ENCODE results near the gene PLA2G3.
"Not testable (repeated sequence)": the region's sequence is repeated elsewhere in the genome, so short reads cannot be mapped to it uniquely, and the experiment has no call there.

The PLA2G3 gene

DNA sequence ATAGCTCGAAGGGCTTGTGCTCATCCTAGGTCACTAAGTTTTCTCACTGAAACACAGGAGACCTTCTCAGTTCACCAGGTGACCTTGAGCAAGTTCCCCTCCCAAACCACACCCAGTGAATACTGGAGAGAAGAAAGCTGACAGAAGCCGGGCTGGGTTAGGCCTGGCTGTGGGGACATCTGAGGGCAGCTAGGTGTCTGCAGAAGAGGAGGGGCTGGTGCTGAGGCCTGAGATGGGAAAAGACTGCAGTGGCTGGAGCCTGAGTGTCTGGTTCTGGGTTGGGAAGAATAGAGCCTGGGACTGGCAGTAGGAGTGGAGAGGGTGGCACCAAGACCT is 18.1 kb downstream of the PLA2G3 start:
- no peak for FAIRE-seq

DNA sequence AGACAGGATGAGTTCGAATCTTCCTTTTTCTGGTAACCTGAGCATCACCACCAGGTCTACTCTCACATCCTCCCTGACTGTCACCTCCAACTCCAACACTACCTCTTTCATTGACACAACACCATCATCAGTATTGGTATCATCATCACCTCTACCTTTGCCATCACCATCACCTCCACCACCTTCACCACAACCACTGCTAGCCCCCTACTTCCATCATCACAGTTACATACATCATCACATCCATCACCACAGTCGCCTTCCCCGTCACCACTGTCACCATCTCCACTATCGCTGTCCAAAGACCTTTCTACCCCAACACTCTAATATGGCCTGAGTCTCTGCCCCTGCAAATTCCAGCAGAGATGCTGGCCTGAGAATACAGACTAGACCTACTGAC is 18.9 kb downstream of the PLA2G3 start:
- no peak for FAIRE-seq

DNA sequence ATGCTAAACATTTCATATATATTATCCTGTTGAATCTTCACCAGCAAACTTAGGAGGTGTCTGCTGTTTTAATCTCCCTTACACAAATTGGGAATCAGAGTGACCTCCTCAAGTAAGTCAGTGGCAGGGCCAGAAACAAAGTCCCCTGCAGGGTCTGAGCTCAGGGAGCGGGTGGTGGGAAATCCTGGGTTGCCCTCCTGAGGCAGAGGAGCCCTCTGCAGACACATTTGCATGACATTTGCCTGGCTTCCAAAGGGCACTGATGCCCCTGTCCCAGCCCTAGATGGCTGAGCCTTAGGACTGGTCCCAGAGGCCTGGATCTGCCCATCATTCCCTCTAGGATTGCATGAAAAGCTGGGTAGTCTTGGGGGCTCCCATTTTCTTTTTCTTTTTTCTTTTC is 19.7 kb downstream of the PLA2G3 start:
- no peak for FAIRE-seq

DNA sequence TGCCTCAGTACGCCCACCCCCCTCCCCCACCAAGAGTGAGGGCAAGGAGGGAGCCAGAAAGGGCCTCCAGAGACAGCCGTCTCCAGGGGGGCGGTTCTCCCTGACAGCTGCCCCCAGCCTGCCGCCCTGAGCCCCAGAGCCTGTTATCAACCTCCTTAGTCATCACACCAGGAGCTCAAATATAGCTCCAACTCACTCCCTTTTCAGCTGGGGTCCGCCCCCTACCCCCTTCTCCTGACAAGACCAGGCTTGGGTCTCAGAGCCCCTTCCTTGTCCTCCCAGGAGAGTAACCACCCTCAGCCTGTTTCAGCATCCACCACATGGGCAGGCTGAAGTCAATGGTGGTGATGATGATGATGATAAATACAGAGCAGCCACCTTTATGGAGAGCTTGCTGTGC is 20.1 kb downstream of the PLA2G3 start:
- no peak for FAIRE-seq

DNA sequence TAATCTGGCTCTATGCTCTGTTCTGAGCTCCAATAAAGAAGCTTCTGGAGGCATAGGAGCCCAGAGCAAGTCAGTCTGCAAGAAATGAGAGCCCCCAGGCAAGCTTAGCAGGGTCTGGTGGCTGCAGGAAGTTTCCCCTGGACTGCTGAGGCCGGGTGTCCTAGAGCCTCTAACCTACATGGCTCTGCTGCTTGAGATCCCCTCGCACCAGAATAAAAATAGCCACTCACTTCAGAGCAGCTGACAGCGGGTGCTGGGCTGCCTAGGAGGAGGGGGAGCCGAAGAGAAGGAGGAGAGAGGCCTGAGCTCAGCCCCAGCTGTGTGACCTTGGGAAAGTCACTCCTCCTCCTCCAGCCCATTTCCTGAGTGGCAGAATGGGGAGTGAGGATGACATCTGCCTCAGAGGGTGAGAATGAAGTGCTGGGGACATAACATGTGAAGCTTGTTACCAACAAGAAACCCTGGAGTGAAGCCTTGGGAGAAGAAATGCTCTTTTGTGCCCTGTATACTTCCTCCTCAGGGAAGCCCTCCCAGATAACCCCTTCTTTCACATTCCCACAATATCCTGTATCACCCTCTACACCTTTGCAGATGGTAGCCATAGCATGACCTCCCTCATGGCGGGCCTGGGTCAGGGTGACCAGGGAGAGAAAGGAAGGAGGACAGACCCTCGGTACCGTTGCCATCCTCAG is 21.1 kb downstream of the PLA2G3 start:
- no peak for FAIRE-seq

DNA sequence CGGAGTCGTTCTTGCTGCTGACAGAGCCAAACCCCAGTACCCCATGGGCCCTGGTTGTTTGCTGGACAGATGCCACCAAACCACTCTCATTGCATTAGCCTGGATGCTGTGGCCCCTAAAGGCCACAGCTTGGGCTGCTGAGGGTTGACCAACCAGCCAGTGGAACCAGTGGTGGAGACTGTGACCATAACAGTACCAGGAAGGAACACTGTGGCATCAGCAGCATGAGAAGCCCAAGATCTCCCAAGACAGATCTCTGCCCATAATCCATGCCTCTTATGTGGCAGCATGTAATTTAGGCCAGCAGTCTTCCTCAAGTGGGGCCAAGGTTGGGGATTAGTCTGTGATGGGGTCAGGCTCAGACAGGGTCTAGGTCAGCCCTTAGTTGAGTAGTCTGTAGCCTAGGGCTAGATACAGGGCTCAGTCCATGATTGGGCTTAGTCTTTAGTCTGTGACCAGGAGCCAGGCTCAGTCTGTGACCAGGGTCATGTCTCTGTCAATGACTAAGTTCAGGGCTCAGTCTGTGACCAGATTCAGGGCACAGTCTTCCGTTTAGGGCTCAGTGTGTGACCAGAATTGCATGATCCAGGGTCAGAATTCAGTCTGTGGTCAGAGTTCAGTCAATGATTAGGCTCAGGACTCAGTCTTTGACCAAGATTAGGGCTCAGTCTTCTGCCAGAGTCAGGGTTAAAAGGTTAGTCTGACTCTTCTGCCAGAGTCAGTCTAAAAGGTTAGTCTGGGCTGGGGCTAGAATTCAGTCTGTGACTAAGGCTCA is 22.1 kb downstream of the PLA2G3 start:
- FAIRE-seq, result no peak

DNA sequence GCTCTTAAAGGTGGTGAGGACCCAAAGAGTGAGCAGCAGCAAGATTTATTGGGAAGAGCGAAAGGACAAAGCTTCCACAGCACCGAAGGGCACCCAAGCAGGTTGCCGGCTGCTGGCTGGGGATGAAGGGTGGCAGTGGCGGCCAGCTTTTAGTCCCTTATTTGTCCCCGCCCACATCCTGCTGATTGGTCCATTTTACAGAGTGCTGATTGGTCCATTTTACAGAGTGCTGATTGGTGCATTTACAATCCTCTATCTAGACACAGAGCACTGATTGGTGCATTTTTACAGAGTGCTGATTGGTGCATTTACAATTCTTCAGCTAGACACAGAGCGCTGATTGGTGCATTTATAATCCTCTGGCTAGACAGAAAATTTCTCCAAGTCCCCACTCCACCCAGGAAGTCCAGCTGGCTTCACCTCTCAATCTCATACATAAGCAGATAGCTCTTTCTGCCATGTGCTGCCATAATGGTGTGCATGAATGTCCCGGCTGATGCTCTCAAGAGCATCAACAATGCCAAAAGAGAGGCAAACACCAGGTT is 27.7 kb downstream of the PLA2G3 start:
- FAIRE-seq, result not testable (repeated sequence)

DNA sequence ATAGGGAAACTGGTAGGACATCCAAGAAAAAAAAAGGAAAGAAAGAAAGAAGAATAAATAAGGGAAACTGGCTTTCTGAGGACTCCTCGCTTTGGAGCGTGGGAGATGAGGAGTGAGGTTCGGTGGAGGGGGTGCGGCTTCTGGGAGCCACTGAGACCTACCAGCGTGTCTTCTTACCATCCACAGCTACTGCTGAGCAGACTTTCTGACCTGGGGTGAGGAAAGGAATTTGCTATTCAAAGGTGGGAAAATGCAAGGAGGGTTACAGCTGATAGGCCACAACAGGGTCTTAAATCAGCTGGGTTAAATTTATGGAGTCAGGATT is 32.5 kb downstream of the PLA2G3 start:
- FAIRE-seq, result no peak

DNA sequence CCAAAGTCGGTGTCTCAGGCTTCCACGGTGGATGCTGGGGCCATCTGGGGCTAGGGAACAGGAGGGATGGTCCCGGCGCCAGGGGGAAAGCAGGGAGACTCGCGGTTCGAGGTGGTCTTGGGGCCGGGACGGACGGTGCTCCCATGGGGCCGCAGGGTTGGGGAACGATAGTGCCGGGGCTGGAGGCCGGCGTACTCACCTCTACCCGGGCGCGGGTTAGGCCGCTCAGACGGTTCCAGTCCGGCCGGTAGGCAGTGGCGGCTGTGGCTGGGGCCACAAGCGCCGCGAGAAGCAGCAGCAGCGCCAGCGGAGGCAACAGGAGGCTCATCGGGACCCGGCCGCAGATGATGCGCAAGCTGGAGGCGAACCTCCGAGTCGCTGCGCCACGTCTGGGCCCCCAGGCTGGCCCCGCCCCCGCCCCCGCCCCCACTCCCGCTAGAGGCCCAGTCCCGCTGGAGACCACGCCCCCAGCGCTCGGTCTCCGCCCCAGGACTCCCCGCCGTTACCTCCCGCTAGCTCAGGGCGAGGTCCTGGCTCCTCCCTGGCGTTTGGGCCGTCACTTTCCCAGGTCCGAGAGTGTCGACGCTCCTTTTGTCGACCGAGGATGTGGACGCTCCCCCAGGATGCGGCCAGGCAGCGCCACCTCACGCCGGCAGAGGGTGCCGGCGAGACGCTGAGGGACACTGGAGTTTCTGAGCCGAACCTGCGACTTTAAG is 33.0 kb downstream of the PLA2G3 start, which contains the start of gene SELENOM:
TSS of gene SELENOM (minus strand) at position 391 of the 716 bp plus-strand sequence. CDS start at position 328, 63 bp downstream.
- FAIRE-seq, result peak; percentile 97

DNA sequence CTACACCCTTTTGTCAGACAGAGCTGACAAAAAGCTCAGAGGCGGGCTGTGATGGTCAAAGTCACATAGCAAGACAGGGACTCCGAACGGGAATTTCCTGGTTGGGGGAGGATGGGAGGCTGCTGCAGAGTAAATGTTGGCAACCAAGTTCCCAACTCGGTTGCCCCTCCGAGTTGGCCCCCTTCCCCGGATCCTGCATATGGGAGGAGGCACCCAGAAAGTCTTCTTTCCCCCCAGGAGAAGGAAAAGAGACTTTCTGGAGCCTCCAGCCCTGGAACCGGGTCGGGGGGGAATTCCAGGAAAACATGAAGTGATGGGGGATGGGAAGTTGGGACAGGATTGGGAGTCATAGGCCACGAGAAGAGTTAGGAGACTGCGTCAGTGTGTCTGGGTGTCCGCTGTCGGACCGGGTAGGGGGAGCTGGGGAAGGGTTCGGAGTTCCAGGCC is 33.6 kb downstream of the PLA2G3 start:
- no peak for FAIRE-seq

DNA sequence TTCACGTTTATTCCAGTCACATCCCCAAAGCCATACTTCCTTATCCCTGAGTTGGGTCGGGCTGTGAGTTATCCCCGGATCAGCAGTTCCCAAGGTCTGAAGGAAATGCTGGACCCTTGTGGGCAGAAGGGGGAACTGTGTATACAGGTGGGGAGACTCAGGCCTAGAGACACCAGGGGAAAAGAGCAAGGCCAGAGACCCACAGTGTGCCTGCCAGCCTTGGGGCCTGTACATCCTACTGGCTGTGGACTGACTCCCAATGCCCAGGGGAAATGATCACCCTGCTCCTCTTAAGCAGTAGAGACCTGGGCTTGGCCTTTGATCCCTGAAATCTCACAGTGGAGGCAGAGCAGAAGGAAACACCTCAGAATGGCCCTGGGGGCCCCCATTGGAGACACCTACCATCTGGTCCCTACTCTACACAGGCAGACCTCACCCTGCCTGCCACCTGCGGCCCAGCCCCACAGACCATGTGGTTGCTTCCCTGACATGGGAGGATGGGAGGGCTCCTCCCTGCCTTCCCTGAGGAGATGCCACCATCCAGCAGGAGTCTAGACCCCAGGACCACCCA is 34.2 kb downstream of the PLA2G3 start:
- no peak for FAIRE-seq

DNA sequence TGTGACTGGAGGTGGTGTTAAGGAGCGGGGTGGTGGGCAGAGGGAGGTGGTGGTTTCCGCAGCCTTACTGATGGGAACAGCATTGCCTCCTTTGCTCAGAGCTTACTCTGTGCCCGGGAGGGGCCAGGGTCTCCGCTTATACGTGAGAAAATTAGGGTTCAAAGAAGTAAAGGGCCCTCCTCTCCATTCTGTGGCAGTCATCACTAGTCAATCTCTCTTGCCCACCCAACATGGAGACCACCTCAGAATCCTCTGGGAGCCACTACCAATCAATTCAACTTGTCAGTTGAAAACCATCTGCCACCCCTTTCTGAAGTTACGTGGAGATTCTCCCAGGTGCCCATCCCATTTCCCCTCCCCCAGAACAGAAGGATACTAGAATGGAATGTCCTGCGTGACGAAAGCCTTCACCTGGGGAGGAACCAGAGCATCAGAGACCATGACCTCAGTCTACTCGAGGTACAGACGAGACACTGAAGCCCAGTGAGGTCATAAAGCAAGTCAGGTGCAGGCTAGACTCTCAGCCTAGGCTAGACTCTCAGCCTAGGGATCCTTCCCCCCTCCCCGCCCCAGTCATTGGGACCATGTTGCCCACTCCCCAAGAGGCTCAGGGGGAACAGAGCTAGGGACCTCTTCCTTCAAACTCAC is 34.9 kb downstream of the PLA2G3 start:
- no peak for FAIRE-seq

DNA sequence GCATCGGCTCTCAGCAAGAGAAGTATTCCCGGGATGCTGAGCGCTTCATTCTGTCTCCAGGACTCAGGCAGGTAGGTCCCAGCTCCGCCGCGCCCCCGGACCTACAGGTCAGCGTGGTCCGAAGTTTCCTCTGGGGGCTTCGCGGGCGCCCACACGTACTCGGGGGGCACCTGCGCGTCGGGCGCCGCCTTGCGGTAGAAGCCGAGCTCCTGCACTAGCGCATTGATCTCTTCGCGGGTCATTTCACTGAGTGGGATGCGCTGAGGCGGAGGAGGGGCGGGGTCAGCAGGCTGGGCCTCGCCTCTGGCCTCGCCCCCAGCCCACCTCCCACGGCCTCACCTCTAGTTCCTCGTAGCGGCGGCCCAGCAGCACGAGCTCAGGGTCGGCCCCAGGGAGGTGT is 35.4 kb downstream of the PLA2G3 start:
- no peak for FAIRE-seq

DNA sequence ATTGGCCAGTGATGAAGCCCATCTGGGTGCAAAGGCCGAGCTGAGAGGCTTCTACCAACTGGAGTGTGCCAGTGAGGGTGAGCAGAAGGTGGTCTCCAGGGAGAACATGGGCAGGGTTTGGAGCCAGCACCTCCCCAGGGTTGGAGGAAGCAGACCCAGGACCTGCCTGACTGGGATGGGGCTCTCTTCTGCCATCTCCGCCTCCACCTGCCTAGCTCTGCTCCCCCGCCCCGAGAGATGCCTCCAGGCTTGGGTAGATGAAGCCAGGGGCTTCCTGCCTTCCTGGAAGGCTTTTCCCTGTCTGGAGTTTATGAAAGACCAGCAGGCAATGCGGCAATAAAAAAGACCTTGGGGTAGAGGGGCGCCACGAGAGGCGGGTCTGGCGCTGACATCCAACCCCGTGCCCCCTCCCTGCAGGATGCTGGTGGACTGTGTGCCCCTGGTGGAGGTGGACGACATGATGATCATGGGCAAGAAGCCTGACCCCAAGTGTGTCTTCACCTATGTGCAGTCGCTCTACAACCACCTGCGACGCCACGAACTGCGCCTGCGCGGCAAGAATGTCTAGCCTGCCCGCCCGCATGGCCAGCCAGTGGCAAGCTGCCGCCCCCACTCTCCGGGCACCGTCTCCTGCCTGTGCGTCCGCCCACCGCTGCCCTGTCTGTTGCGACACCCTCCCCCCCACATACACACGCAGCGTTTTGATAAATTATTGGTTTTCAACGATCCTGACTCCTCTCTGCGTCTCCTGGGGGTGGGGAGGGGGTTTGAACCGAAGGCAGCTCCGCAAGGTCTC is 36.2 kb downstream of the PLA2G3 start:
- FAIRE-seq, result no peak

DNA sequence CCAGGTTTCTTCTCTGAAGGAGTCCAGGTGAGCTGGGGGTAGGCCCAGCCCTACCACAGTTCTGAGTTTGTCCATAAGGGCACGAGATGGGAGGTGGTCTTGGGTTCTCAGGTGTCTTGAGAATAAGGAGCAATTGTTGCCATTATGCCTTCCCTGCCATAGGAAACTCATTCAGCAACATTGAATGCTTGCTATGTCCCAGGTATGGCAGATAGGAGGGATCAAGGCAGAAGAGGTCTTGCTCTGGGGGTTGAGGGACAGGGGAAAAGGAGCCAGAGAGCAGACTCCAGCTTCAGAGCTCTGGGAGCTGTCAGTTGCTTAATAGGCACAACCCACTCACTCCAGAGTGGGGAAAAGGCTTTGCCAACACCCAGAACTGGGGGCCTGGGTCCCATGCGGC is 37.2 kb downstream of the PLA2G3 start:
- FAIRE-seq, result no peak

DNA sequence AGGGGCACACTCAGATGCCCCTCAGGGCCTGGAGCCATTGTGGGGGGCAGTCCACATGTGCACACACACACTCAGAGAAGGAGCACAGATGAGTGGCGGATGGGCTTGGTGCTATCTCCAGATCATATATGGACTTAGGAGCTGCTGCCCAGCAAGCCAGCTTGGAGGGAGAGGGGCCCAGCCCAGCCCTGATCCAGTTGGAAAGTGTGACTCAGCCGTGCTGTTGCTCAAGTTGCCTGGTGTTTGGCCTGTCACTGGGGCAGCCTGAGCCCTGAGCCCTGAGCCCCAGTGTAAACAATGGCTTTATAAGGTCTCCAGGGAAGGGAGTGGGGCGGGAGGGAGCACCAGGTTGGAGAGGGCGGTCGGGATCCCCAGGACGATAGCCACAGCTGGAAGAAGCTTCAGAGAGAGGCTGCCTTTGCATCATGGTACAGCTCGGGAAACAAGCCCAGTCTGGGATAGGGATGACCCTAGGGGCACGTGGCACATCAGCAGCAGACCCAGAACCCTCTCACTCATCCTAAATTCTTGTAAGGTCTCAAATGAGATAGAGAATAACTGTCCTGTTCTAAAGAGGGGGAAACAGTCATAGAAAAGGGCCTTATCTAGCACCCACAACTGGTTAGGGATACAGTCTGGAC is 37.7 kb downstream of the PLA2G3 start:
- no peak for FAIRE-seq

DNA sequence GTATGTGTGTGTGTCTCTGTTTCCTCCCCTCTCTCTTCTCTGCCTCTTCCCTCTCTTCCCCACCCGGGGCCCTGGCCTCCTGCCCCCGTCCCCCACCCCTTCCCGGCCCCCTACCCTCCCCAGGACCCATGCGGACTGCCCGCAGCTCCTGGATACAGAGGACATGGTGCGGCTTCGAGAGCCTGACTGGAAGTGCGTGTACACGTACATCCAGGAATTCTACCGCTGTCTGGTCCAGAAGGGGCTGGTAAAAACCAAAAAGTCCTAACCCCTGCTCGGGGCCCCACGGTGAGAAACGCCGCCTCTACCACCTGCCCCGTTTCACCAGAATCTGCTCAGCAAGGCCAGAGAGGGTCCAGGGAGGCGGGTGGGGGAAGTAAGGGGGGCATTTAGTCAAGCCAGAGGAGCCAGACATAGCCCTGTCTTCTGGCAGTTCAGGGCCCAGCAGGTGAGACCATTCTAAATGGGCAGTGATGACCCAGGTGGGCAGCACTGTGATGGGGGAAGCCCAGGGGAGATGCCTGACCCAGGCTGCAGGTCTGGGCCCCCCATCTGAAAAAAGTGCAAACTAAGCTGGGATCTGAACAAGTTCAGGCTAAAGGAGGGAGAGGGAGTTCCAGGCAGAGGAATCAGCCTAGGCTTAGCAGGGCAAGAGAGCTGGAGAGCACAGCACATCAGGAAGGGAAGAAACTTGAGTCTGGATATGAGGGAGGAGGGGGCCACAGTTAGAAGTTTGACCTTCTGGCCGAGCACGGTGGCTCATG is 39.4 kb downstream of the PLA2G3 start:
- FAIRE-seq, result no peak

DNA sequence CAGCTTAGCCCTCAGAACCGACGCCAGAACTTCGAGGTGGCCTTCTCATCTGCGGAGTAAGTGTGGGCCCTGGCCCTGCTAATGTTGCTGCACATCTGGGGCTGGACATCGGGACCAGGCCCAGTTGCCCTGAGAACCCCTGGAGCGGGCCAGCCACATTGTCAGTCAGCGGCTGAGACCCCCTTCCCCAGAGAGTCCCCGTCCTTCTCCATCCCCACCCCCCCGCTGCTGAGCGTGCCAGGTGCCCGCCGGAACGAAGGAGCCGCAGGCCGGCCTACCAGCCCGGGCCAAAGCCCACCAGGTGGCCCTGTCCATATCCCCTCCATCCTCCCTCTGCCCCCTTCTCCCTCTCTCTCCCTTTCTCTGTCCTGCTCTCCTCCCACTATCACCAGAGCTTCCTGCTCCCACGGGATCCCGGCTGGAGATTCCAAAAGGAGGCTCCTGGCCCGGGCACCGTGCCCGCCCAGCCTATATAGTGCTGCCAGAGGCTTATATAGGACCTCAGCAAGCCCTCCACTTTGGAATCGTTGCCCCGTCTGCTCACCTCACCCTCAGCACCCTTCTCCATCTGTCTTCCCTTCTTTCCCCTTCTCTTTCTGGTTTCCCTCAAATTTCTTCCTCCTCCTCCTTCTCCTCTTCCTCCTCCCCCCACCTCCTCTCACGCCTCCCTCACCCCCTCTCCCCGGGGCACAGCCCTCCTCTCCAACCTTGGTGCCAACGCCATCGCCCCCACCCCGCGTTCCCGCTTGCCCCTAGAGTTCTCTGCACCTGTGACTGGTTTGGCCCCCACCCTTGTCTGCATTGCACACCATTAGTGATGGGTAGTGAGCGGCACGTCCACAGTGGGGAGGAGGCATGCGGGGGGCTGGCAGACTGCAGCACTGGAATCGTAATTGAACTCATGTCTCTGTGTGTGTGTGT is 40.2 kb downstream of the PLA2G3 start:
- no peak for FAIRE-seq

DNA sequence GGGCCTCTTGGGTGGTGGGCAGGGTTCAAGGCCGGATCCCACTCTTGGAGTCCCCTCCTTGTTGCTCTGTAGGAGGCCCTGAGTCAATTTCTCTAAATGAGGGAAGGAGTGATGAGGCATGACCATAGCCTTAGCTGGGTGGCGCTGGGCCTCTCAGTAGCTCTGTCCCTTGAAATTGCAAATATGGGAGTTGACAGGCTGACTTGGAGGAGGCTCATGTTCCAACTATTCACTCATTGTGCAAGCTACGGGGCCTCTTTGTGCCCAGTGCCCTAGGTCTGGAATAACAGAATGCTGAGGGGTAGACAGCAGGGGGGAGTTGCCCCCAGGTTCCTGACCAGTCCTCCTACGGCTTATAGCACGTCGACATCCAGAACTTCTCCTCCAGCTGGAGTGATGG is 40.9 kb downstream of the PLA2G3 start:
- no peak for FAIRE-seq

Data from endometrium (tissue), 2 donors.